CD14-positive monocyte (primary cell): Measurements from ENCODE around the gene CKAP5. TPM values are rescaled to one million over a fixed set of nuclear protein-coding genes. Genes with fewer than 3 reads are reported as not detected.

Source experiments
- DNase-seq, 3 donors: peaks; one replicate each; pipeline ENCODE4 v3.0.0-alpha.2; 2011 to 2022
- H2AFZ ChIP-seq: 2 replicates; pipeline ENCODE4 v1.6.0; 2012; ENCODE audit warnings: mild to moderate bottlenecking, low read depth, low read length, inconsistent platforms; ENCODE audit not compliant: insufficient read depth, poor library complexity, severe bottlenecking
- H3K27ac ChIP-seq, 2 donors: 1 replicate in 1 of 2; 2 replicates in 1 of 2; pipeline ENCODE4 v1.5.1; 2012 to 2013; ENCODE audit warnings: low read length in 2 of 2, control low read depth in 1 of 2, inconsistent platforms in 1 of 2, low read depth in 1 of 2, mild to moderate bottlenecking in 1 of 2
- H3K27me3 ChIP-seq, 2 donors: one replicate each; pipeline versions ENCODE4 v1.6.0 to v1.6.1; 2011 to 2013; ENCODE audit warnings: low read length in 2 of 2; ENCODE audit not compliant: control insufficient read depth in 2 of 2, insufficient read depth in 2 of 2
- H3K36me3 ChIP-seq, 2 donors: replicated peaks in 1 of 2; 1 replicate in 1 of 2; 2 replicates in 1 of 2; pipeline versions ENCODE4 v1.5.1 to v1.6.1; 2012 to 2013; ENCODE audit warnings: low read length in 2 of 2, control low read depth in 1 of 2, inconsistent platforms in 1 of 2, mild to moderate bottlenecking in 1 of 2; ENCODE audit not compliant: insufficient read depth in 2 of 2, control insufficient read depth in 1 of 2
- H3K4me1 ChIP-seq, 2 donors: 1 replicate in 1 of 2; 2 replicates in 1 of 2; pipeline versions ENCODE4 v1.5.1 to v1.6.1; 2012 to 2013; ENCODE audit warnings: low read length in 2 of 2, control low read depth in 1 of 2, inconsistent platforms in 1 of 2, mild to moderate bottlenecking in 1 of 2, moderate library complexity in 1 of 2; ENCODE audit not compliant: insufficient read depth in 2 of 2, control insufficient read depth in 1 of 2
- H3K4me2 ChIP-seq: replicated peaks from 2 replicates; pipeline ENCODE3; 2012; ENCODE audit warnings: low read length, moderate library complexity, mild to moderate bottlenecking; ENCODE audit not compliant: poor library complexity, severe bottlenecking; ENCODE audit errors: extremely low read depth
- H3K4me3 ChIP-seq, 3 experiments: fragments of 200-600 bp in 1 of 3; sonication (generic) in 1 of 3; replicated peaks in 1 of 3; 1 replicate in 2 of 3; 2 replicates in 1 of 3; pipeline ENCODE4 v1.5.1; 2011 to 2013; ENCODE audit warnings: low read length in 3 of 3, mild to moderate bottlenecking in 3 of 3, control low read depth in 2 of 3, low read depth in 2 of 3, inconsistent platforms in 1 of 3, moderate library complexity in 1 of 3
- H3K79me2 ChIP-seq: 2 replicates; pipeline ENCODE4 v1.6.0; 2012; ENCODE audit warnings: mild to moderate bottlenecking, control low read depth, inconsistent platforms, low read length, moderate library complexity; ENCODE audit not compliant: insufficient read depth
- H3K9ac ChIP-seq: 2 replicates; pipeline ENCODE4 v1.6.0; 2017; ENCODE audit warnings: low read length, mild to moderate bottlenecking; ENCODE audit not compliant: insufficient read depth, poor library complexity, severe bottlenecking
- H3K9me3 ChIP-seq, 2 donors: replicated peaks in 1 of 2; 1 replicate in 1 of 2; 2 replicates in 1 of 2; pipeline versions ENCODE4 v1.5.1 to v1.6.1; 2012 to 2013; ENCODE audit warnings: low read length in 2 of 2, control low read depth in 1 of 2; ENCODE audit not compliant: control insufficient read depth in 1 of 2, insufficient read depth in 1 of 2
- H4K20me1 ChIP-seq: 2 replicates; pipeline ENCODE4 v1.6.0; 2012; ENCODE audit warnings: mild to moderate bottlenecking, low read length, control low read depth, moderate library complexity; ENCODE audit not compliant: insufficient read depth
- H3K27ac Mint-ChIP-seq, 7 donors: one replicate each; pipeline ENCODE4 v1.8.0; 2020; ENCODE audit warnings: mild to moderate bottlenecking in 7 of 7, mixed read lengths in 7 of 7, moderate library complexity in 6 of 7, inconsistent platforms in 2 of 7
- H3K27me3 Mint-ChIP-seq, 3 donors: one replicate each; pipeline ENCODE4 v1.8.0; 2021 to 2022; ENCODE audit warnings: low read depth in 3 of 3, mild to moderate bottlenecking in 3 of 3, mixed read lengths in 3 of 3, moderate library complexity in 3 of 3, inconsistent platforms in 1 of 3
- H3K36me3 Mint-ChIP-seq, 2 donors: one replicate each; pipeline ENCODE4 v1.8.0; 2020; ENCODE audit warnings: mixed read lengths in 2 of 2, inconsistent platforms in 1 of 2, mild to moderate bottlenecking in 1 of 2
- H3K4me1 Mint-ChIP-seq: one replicate; pipeline ENCODE4 v1.8.0; 2020; ENCODE audit warnings: mild to moderate bottlenecking, mixed read lengths
- H3K4me3 Mint-ChIP-seq, 2 donors: one replicate each; pipeline ENCODE4 v1.8.0; 2020; ENCODE audit warnings: mild to moderate bottlenecking in 2 of 2, mixed read lengths in 2 of 2, moderate library complexity in 1 of 2
- H3K9me3 Mint-ChIP-seq, 7 donors: one replicate each; pipeline ENCODE4 v1.8.0; 2020 to 2022; ENCODE audit warnings: mixed read lengths in 7 of 7, mild to moderate bottlenecking in 6 of 7, moderate library complexity in 6 of 7, inconsistent platforms in 2 of 7
- CTCF ChIP-seq: fragments of 200-600 bp; IDR thresholded peaks from one replicate; pipeline ENCODE4 v1.8.0; 2022; ENCODE audit warnings: antibody characterized with exemption, mild to moderate bottlenecking
- WGBS: methylation state at CpG from one replicate; pipeline ENCODE4 v1.1.5; 2013; ENCODE audit warnings: missing lambda C conversion rate; ENCODE audit not compliant: insufficient coverage; 5-methylcytosine and 5-hydroxymethylcytosine counted together
- intact Hi-C, 2 donors: fragments of 100-400 bp; cut with micrococcal nuclease; formaldehyde crosslinking; loops; one replicate each; pipeline versions ENCODE4 v1.15.0 to v1.15.1; 2023
- polyA plus RNA-seq, 3 donors: library from polyadenylated mRNA; depleted of rRNA in 1 of 3; unstranded in 2 of 3; stranded (reverse) in 1 of 3; fragments of 300-500 nt in 2 of 3; fragments of >200 nt in 1 of 3; fragmentation: Illumina TruSeq in 2 of 3; gene quantifications; 1 replicate in 2 of 3; 2 replicates in 1 of 3; pipeline ENCODE4 v1.2.3, GENCODE V29; 2012 to 2021

The CKAP5 gene
- polyA plus RNA-seq, 3 donors, result 6.4 to 10.2 (median 7.9) TPM

- Histone ChIP-seq H3K9ac (no peak overlapping the region), H3K27me3 (no peaks in the 10 kb centered on the region), H2AFZ (no peak overlapping the region), H3K4me1 (no peaks in the 10 kb centered on the region), H3K4me3 (no peak overlapping the region), H3K36me3 (peaks cover 86 to 100% of the 10 kb centered on the region in 2 donors), H3K79me2 (no peaks in the 10 kb centered on the region), H3K9me3 (no peaks in the 10 kb centered on the region), H3K27ac (no peak overlapping the region), H4K20me1 (no peaks in the 10 kb centered on the region), H3K4me2 (no peak overlapping the region)
- Mint-ChIP-seq H3K4me1 (no peaks in the 10 kb centered on the region), H3K27ac (no peak overlapping the region), H3K4me3 (no peak overlapping the region), H3K36me3 (peaks cover 86 to 97% of the 10 kb centered on the region in 2 donors), H3K27me3 (peaks cover 0 to 1% (median 0%) of the 10 kb centered on the region in 3 donors), H3K9me3 (no peaks in the 10 kb centered on the region)
- intact Hi-C loops, result no loop called here
- no peak for TF ChIP-seq CTCF
- WGBS, result no CpG with 5 or more reads among the region's 3 CpGs
- DNase-seq, result no peak
Measured at GRCh38 chr11:46745995-46746394, 100.1 kb downstream of the CKAP5 start.

GRCh38 chr11:46745328-46745727 is 100.8 kb downstream of the CKAP5 start:
- no peak for DNase-seq
- Histone ChIP-seq H3K9me3 (no peaks in the 10 kb centered on the region), H4K20me1 (no peaks in the 10 kb centered on the region), H3K36me3 (peaks cover 79 to 94% of the 10 kb centered on the region in 2 donors), H3K27me3 (no peaks in the 10 kb centered on the region), H3K4me1 (no peaks in the 10 kb centered on the region), H3K4me3 (no peak overlapping the region), H3K79me2 (no peaks in the 10 kb centered on the region), H3K27ac (no peak overlapping the region), H2AFZ (no peak overlapping the region), H3K9ac (no peak overlapping the region), H3K4me2 (no peak overlapping the region)
- H3K9me3 Mint-ChIP-seq, result no peaks in the 10 kb centered on the region
- no peak overlapping the region for H3K4me3 Mint-ChIP-seq
- peaks cover 79 to 91% of the 10 kb centered on the region in 2 donors for H3K36me3 Mint-ChIP-seq
- peaks cover 0 to 1% (median 0%) of the 10 kb centered on the region in 3 donors for H3K27me3 Mint-ChIP-seq
- no peak for TF ChIP-seq CTCF
- WGBS, result 100% methylated on average over 1 of the region's 1 CpG
- intact Hi-C loops, result no loop called here
- H3K4me1 Mint-ChIP-seq, result no peaks in the 10 kb centered on the region
- peak overlapping the region in 2 of 7 donors; percentile 25 to 29 for H3K27ac Mint-ChIP-seq
